Nephron progenitor cell (in vitro differentiated cells): ENCODE data around the gene BMP8B.
"Not testable (repeated sequence)": the region's sequence is repeated elsewhere in the genome, so short reads cannot be mapped to it uniquely, and the experiment has no call there.

Experiments used
- DNase-seq: peaks from one replicate; pipeline ENCODE4 v3.0.0; 2021
- H3K27ac Mint-ChIP-seq: 2 replicates; pipeline ENCODE4 v1.8.0; 2021; ENCODE audit warnings: mild to moderate bottlenecking, moderate library complexity, mixed read lengths
- H3K27me3 Mint-ChIP-seq: 2 replicates; pipeline ENCODE4 v1.8.0; 2021; ENCODE audit warnings: mild to moderate bottlenecking, low read depth, mixed read lengths; ENCODE audit not compliant: poor library complexity
- H3K36me3 Mint-ChIP-seq: 2 replicates; pipeline ENCODE4 v1.8.0; 2021; ENCODE audit warnings: low read depth, mixed read lengths
- H3K4me1 Mint-ChIP-seq: 2 replicates; pipeline ENCODE4 v1.8.0; 2021; ENCODE audit warnings: mixed read lengths
- H3K4me3 Mint-ChIP-seq: 2 replicates; pipeline ENCODE4 v1.8.0; 2021; ENCODE audit warnings: mild to moderate bottlenecking, moderate library complexity, mixed read lengths
- H3K9me3 Mint-ChIP-seq: 2 replicates; pipeline ENCODE4 v1.8.0; 2021; ENCODE audit warnings: mild to moderate bottlenecking, moderate library complexity, mixed read lengths
- CTCF ChIP-seq: fragments of 200-600 bp; sonication (generic); IDR thresholded peaks from 2 replicates; pipeline ENCODE4 v1.5.0; 2021; ENCODE audit warnings: antibody characterized with exemption

Gene BMP8B

GRCh38 chr1:39833121-39833520 lies 44.5 kb upstream of the BMP8B start:
- H3K27me3 Mint-ChIP-seq: peaks cover 9% of the 10 kb centered on the region
- no peaks in the 10 kb centered on the region for H3K9me3 Mint-ChIP-seq
- H3K27ac Mint-ChIP-seq: peak overlapping the region; percentile 55
- H3K36me3 Mint-ChIP-seq: peaks cover 20% of the 10 kb centered on the region
- no peak overlapping the region for H3K4me3 Mint-ChIP-seq
- H3K4me1 Mint-ChIP-seq: peaks cover 23% of the 10 kb centered on the region
- no peak for DNase-seq
- TF ChIP-seq CTCF: no peak

- Mint-ChIP-seq H3K4me1 (peaks cover 21% of the 10 kb centered on the region), H3K27me3 (peaks cover 9% of the 10 kb centered on the region), H3K9me3 (no peaks in the 10 kb centered on the region), H3K27ac (peak overlapping the region; percentile 84), H3K4me3 (no peak overlapping the region), H3K36me3 (peaks cover 12% of the 10 kb centered on the region)
- no peak for DNase-seq
- no peak for TF ChIP-seq CTCF
Observed at GRCh38 chr1:39832294-39832693, 43.6 kb upstream of the BMP8B start.

GRCh38 chr1:39829791-39830533 lies 41.3 kb upstream of the BMP8B start:
- Mint-ChIP-seq H3K9me3 (no peaks in the 10 kb centered on the region), H3K27ac (no peak overlapping the region), H3K27me3 (peaks cover 9% of the 10 kb centered on the region), H3K4me3 (no peak overlapping the region), H3K4me1 (peaks cover 16% of the 10 kb centered on the region), H3K36me3 (peaks cover 2% of the 10 kb centered on the region)
- no peak for DNase-seq
- no peak for TF ChIP-seq CTCF

- no peak overlapping the region for H3K27ac Mint-ChIP-seq
- DNase-seq: no peak
- TF ChIP-seq CTCF: no peak
- H3K9me3 Mint-ChIP-seq: peaks cover 6% of the 10 kb centered on the region
- H3K36me3 Mint-ChIP-seq: no peaks in the 10 kb centered on the region
- H3K4me1 Mint-ChIP-seq: peaks cover 16% of the 10 kb centered on the region
- H3K27me3 Mint-ChIP-seq: peaks cover 6% of the 10 kb centered on the region
- H3K4me3 Mint-ChIP-seq: no peak overlapping the region
Observed at GRCh38 chr1:39828734-39829133, 40.1 kb upstream of the BMP8B start.

GRCh38 chr1:39828255-39828654 lies 39.6 kb upstream of the BMP8B start:
- not testable (repeated sequence) for H3K36me3 Mint-ChIP-seq, H3K4me3 Mint-ChIP-seq, H3K27ac Mint-ChIP-seq, DNase-seq, H3K9me3 Mint-ChIP-seq, H3K27me3 Mint-ChIP-seq
- H3K4me1 Mint-ChIP-seq: peaks cover 16% of the 10 kb centered on the region

GRCh38 chr1:39827201-39827600 lies 38.5 kb upstream of the BMP8B start:
- Mint-ChIP-seq H3K4me3 (no peak overlapping the region), H3K9me3 (peaks cover 6% of the 10 kb centered on the region), H3K4me1 (peaks cover 10% of the 10 kb centered on the region), H3K36me3 (no peaks in the 10 kb centered on the region), H3K27me3 (peaks cover 15% of the 10 kb centered on the region), H3K27ac (peak overlapping the region; percentile 90)
- no peak for DNase-seq
- no peak for TF ChIP-seq CTCF
